Neural crest cell (in vitro differentiated cells): ENCODE data around the gene C12orf57. TPM values are rescaled to one million over a fixed set of nuclear protein-coding genes. Genes with fewer than 3 reads are reported as not detected.

ENCODE experiments used
- DNase-seq: peaks from one replicate; pipeline ENCODE4 v3.0.0; 2021; ENCODE audit warnings: low read depth, mixed read lengths, low spot score
- H3K27ac Mint-ChIP-seq: one replicate; pipeline ENCODE4 v1.8.0; 2021; ENCODE audit warnings: mild to moderate bottlenecking, mixed read lengths; ENCODE audit not compliant: unreplicated experiment
- H3K27me3 Mint-ChIP-seq: 2 replicates; pipeline ENCODE4 v1.8.0; 2021; ENCODE audit warnings: low read depth, mild to moderate bottlenecking, mixed read lengths
- H3K36me3 Mint-ChIP-seq: 2 replicates; pipeline ENCODE4 v1.8.0; 2021; ENCODE audit warnings: low read depth, mild to moderate bottlenecking, mixed read lengths
- H3K4me1 Mint-ChIP-seq: 2 replicates; pipeline ENCODE4 v1.8.0; 2021; ENCODE audit warnings: mixed read lengths
- H3K4me3 Mint-ChIP-seq: one replicate; pipeline ENCODE4 v1.8.0; 2021; ENCODE audit warnings: mild to moderate bottlenecking, mixed read lengths
- H3K9me3 Mint-ChIP-seq: 2 replicates; pipeline ENCODE4 v1.8.0; 2021; ENCODE audit warnings: mixed read lengths
- CTCF ChIP-seq: fragments of 200-600 bp; sonication (generic); conservative IDR thresholded peaks from 2 replicates; pipeline ENCODE4 v1.5.0; 2021; ENCODE audit warnings: antibody characterized with exemption, mild to moderate bottlenecking
- total RNA-seq: library from RNA; stranded (reverse); gene quantifications from 2 replicates; pipeline ENCODE4 v1.2.1, GENCODE V29; 2021

The C12orf57 gene
- total RNA-seq, 1 donor from 2014 or later: 298 TPM

GRCh38 chr12:6979453-6979852, 35.6 kb downstream of the C12orf57 start:
- no peak for TF ChIP-seq CTCF
- no peak for DNase-seq
- Mint-ChIP-seq H3K27ac (peak overlapping the region; percentile 57), H3K36me3 (peaks cover 12% of the 10 kb centered on the region), H3K4me1 (peaks cover 3% of the 10 kb centered on the region), H3K9me3 (no peaks in the 10 kb centered on the region), H3K27me3 (no peaks in the 10 kb centered on the region), H3K4me3 (no peak overlapping the region)

GRCh38 chr12:6980075-6980474, 36.3 kb downstream of the C12orf57 start:
- peaks cover 3% of the 10 kb centered on the region for H3K4me1 Mint-ChIP-seq
- no peak for TF ChIP-seq CTCF
- no peak overlapping the region for H3K4me3 Mint-ChIP-seq
- H3K27ac Mint-ChIP-seq: no peak overlapping the region
- peaks cover 12% of the 10 kb centered on the region for H3K36me3 Mint-ChIP-seq
- no peaks in the 10 kb centered on the region for H3K9me3 Mint-ChIP-seq
- no peaks in the 10 kb centered on the region for H3K27me3 Mint-ChIP-seq
- DNase-seq: no peak

GRCh38 chr12:6980740-6981139, 36.9 kb downstream of the C12orf57 start:
- DNase-seq: no peak
- H3K4me1 Mint-ChIP-seq: peaks cover 3% of the 10 kb centered on the region
- no peaks in the 10 kb centered on the region for H3K9me3 Mint-ChIP-seq
- H3K36me3 Mint-ChIP-seq: peaks cover 12% of the 10 kb centered on the region
- H3K27me3 Mint-ChIP-seq: no peaks in the 10 kb centered on the region
- no peak for TF ChIP-seq CTCF
- H3K27ac Mint-ChIP-seq: no peak overlapping the region
- H3K4me3 Mint-ChIP-seq: no peak overlapping the region

GRCh38 chr12:6981152-6982052, 37.6 kb downstream of the C12orf57 start:
- H3K27ac Mint-ChIP-seq: peak overlapping the region; percentile 68
- no peak for TF ChIP-seq CTCF
- no peaks in the 10 kb centered on the region for H3K27me3 Mint-ChIP-seq
- no peak overlapping the region for H3K4me3 Mint-ChIP-seq
- DNase-seq: no peak
- H3K9me3 Mint-ChIP-seq: no peaks in the 10 kb centered on the region
- peaks cover 8% of the 10 kb centered on the region for H3K36me3 Mint-ChIP-seq
- H3K4me1 Mint-ChIP-seq: peaks cover 3% of the 10 kb centered on the region

- no peak for DNase-seq
- H3K27me3 Mint-ChIP-seq: no peaks in the 10 kb centered on the region
- H3K4me3 Mint-ChIP-seq: no peak overlapping the region
- peak overlapping the region; percentile 67 for H3K27ac Mint-ChIP-seq
- no peaks in the 10 kb centered on the region for H3K9me3 Mint-ChIP-seq
- no peak for TF ChIP-seq CTCF
- peaks cover 11% of the 10 kb centered on the region for H3K36me3 Mint-ChIP-seq
- H3K4me1 Mint-ChIP-seq: peaks cover 3% of the 10 kb centered on the region
Observed at GRCh38 chr12:6982532-6982931, 38.7 kb downstream of the C12orf57 start.
